Effector CD8-positive, alpha-beta T cell (primary cell): ENCODE data around the gene GFRA1.

Source experiments
- DNase-seq: peaks from one replicate; lab custom pipeline; 2025; lab: John Stamatoyannopoulos, UW

The GFRA1 gene

DNA sequence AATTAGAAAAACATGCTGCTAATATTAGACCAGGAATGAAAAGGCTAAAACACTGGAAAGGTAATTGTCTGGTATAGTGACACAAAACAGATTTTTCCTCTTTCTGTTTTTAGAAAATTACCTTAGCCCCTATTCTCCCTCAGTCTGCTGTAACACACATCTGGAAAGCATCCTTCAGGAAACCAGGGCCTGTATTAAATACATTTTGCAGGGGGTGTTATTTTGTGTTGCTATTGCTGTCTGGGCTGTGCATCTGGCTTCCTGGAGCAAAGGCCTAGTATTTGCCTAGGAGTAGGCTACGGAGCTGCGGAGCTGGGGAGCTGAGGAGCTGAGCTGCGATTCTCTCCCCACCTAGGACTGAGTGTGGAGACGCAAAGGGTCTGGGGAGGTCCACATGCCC is 169.3 kb downstream of the GFRA1 start:
- no peak for DNase-seq

DNA sequence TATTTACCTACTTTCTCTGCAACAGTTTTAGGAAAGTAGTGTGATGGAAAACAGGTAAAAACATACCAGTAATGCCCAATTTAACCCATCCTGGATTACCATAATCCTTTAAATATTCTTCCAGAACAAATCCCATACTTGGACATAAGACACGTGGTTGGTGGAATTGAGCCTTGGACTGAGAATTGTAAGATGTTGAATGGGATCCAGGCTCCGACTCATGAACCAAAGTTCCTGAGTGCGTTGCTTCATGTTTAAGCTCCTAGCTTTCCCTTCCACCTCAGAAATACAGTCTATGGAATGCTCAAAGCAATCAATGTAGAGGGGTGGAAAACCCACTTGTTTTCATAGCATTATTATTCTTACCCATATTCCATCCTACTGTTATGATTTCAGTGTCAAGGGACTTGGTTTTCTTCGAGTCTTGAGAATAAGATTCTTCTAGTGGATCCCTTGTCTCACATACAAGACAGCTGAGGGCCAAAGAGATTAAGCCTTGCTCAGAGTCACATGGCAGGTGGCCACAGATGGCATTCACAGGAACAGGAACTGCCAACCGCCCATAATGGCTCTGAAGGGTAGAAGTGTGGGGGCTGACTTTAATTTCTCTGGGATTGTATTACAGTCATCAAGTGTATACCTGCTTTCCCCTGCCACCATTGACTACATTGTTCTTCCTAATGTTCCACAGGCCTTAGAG is 171.2 kb downstream of the GFRA1 start:
- DNase-seq = no peak

DNA sequence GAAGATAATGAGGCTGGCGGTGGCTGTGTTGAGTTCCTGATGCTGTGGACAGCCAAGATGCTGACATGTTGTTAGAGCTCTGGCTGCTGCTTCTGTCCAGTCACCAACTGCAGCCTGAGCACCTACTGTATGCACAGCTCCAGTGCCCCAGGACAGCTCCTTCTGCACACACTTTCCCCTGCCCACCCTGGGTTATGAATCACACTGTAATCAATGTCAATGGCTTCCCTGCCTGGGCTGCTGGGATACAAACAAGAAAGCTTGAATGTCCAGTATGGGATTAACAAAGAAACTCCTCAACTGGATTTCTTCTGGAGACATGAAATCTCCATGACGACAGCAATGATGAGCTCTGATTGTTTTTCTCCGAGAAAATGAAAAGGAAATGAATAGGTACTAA is 172.0 kb downstream of the GFRA1 start:
- DNase-seq = no peak

DNA sequence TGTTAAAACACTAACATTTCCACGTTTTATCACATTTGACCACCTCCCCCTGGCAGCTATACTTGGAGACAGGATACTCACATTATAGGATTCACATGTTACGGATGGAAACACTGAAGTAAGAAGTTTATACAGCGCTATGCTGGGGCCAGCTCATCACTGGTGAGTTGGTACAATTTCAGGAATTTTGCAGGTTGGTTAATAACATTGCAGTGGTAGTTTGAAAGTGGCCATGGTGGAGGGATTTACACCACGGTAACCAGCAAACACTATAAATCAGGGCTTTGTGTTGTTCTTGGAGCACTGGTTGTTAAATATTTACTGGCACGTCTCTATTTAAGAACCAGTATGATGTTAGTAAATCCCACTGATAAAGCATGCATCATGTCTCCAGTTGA is 174.0 kb downstream of the GFRA1 start:
- no peak for DNase-seq

DNA sequence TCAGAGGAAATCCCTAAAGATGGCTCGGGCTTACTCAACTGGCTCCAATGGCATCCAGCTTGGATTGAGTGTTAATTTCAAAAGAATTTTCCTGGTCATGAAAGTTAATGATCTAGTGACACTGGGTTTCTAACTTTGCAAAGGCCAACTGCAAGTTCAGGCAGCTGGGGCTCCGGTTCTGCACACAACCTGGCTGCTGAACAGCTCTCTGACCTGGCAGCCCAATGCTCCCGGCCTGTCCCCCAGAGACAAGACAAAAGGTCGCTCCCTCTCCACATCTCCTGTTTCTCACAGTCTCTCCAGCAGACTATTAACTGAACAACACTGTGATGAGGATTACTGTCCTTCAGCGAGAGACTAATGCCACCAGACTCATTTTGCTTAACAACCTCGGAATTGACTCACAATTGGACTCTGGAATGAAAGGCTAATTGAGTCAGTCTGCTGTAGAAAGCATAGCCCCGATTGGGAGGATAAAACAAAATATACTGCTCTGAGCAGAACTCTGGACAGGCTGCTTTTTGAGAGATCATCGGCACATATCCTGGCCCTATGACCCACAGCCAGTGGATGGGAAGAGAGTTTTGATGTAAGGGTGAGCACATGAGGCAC is 174.5 kb downstream of the GFRA1 start:
- no peak for DNase-seq

DNA sequence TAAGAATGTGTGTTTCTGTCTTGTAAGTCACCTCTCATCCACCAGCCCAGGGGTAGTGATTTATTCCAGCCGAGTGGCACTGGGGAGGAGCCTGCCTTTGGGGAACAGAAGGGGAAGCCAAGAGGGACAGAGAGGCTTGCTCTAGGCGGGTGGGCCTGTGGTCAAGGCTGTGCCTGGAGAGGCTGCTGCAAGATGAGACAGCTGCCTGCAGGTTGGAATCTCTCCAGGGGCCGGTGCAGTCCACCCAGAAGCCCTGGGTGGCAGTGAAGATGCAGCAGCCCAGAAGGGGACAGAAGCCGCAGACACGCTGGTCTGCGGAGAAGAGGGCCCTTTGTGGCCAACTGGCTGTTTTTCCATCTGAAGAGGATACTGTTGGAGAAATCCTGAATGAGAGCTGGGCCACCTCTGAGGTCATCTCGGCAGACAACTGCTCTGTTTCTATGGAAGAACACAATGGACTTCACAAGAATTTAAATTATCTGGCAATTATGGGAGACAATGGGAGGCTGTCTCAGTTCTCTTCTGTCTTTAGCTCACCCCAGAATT is 175.7 kb downstream of the GFRA1 start:
- no peak for DNase-seq

DNA sequence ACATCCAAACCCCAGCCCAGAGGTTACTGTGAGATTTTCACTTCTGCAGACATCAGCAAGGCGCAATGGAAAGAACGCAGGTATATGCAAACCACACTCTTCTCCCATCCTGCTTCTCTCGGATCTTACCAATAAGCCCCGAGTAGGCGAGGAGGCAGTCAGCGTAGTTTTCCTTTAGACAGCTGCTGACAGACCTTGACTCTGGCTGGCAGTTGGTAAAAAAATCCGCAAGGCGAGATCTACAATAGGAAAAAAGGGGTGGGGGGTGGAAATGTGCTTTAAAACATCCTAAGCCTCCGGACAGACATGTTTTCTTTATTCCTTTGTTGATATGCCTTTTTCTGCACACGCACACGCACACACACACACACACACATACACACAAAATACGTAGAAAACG is 176.5 kb downstream of the GFRA1 start:
- no peak for DNase-seq

DNA sequence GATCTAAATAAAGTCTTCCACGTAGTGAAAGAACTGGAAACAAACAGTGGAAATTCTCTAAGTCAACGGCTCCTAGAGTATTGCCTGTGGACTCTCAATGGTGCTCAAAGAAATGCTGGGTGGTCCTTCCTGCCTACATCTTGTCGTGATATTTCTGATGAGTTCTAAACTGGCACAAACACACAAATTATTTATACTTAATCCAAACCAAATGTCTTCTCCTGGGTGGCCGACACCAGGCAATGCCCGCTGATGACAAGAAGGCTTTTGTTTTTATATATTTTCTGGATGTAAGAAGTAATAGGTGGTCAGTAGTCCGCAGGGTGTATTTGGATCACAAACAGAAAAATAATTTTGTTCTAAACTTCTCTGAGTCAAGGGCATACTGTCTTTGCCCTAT is 178.7 kb downstream of the GFRA1 start:
- no peak for DNase-seq

DNA sequence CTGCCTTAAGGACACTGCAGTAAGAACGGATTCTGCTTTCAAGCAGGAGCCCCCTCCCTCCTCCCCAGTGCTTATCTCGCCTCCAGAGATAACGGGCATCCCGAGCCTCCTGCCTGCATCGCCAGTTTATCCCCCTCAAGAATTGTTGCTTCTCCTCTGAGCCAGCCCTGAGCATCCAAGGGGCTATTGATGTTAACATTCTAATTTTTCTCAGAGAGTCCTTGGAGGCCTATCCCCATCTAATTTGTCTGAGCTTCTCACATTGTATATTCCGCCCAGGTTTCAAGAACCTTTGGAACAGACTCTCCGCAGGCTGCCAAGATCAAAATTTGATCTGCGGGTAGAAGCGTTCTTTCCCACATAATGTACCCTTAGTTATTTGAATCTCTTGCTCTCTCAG is 180.0 kb downstream of the GFRA1 start:
- DNase-seq = no peak

DNA sequence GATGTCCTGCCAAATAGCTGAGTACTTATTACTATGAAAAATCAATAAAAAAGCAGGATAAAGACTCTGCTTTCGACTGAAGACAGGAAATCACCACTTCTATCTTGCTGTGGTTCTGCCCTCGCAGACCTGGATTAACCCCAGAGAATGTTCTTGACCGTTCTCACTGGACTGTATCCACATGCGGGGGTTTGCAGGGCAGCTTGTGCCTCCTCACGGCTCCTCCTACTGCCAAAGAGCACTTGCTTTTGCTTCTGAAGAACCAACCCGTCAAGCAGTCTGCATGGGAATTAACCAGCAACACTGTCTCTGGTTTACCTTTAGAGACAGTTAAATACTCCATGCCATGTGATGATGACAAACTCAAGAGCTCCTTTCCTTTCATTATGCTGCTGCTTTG is 184.0 kb downstream of the GFRA1 start:
- DNase-seq = no peak

DNA sequence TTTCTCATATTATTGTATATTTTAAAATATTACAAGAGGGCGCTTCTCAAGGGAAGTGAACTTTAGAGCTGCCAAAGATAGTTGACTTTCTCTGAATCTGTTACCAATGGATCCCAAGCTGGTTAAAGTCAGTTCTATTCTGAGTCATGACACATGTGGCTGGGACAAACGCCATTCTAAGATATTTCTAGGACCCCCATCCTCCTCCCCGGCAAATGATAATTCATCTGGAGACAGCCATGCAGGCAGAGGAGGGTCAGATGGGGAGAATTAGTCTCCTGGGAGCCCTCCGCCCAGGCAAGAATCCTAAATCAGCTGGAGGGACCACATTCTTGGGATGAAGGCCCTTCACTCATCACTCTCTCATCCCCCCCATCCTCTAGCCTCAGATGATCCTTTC is 187.7 kb downstream of the GFRA1 start:
- DNase-seq = no peak

DNA sequence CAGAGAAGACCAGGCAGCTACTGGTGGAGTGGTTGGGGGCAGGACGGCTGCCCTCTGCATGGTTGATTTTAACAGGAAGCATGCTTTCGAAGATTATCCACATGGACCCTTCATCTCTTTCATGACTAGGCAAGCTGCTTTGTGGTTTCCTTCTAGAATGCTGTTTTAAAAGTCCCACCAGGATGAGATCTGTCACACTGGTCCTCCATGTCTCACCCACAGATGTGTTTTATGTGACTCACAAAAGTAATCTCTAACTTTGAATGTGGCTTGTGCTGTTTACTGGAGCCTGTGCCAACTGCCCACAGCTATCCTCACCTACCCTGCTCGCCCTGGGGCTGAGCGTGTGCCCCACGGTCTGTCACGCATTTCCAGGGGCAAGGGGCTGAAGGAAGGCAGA is 188.8 kb downstream of the GFRA1 start:
- no peak for DNase-seq

DNA sequence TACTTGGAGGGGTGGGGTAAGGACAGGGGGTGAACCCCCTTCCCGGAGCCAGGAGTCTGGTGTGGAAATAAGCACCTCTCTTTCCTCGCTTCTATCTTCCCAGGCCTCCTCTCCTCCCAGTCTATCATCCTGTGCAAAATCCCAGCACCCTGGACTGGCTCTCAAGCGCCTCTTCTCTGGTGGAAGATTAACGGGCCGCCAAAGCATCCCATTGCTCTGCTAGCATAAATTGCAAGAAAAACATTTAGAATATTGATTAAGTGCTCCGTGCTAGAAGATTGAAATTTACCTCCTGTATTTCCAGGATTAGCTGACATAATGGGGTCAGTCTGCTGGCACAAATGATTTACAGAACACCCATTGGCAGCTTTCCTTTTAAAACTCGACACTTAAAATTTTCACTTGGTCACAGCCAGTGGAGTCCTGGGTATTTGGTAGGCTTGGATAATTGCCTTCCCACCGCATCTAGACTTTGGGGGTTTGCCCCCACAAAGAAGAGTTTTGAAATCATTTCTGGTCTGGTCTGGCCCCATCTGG is 189.7 kb downstream of the GFRA1 start:
- DNase-seq = no peak

DNA sequence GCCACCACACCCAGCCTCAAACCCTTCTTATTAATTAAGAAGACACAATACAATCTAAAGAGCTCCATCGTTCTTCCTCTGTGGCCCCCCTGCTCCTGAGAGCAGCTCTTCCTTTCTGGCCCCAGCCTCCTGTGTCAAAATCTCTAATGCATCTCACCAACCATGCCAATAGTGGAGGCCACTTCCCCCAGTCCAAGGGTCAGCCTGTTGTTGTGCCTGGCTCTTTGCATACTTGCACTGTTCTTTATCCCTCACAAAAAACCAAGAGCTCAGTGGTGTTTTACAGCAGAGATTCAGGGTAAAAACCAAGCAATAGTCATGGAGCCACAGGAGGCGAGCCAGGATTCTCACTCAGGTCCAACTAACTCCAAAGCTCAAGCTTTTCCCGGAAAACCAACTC is 190.2 kb downstream of the GFRA1 start:
- DNase-seq = no peak

DNA sequence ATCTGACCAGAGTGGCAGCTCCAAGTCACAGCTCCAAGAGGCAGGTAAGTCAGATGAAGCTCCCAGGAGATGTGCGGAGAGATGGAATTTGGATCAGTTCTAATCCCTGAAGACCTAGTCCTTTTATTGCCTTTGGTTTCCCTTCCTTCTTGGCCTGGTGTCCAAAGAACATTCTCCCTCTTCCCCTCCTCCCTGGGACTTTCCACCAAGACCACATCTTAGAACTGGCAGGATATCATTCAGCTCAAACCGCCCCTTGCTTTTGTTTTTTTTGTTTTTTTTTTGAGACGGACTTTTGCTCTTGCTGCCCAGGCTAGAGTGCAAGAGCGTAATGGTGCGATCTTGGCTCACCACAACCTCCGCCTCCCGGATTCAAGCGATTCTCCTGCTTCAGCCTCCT is 190.8 kb downstream of the GFRA1 start:
- no peak for DNase-seq

DNA sequence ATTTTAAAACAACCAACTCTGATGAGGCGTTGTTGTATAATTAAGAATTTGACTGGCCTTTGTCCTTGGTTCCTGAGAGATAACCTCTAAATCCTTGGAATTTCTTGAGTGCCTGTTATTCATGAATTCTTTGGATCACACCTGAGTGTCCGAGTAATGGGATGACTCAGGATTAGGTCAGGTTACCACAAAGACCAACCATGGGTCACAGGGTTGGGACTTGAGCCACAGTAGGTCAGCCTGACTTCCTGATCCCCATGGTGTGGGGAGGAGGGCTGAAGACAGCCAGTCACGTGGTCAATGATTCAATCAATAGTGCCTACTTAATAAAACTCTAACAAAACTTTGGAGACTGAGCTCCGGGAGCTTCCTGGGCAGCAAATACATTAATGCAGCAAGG is 192.5 kb downstream of the GFRA1 start:
- no peak for DNase-seq

DNA sequence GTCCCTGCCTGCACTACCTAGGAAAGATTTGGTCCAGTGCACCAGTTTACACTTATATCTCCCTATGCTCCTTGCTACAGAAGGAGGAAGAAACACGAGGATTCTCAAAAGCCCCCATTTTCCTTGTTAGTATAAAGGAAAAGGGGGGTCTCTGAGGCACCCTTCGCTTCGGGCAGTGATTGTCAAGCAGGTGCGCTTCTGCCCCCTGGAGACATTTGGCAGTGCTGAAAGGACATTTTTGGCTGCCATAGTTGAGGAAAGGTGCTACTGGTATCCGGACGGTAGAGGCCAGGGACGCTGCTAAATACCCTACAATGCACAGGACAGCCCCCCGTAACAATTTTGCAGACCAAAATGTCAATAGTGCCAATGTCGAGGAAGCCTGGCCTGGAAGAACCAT is 193.7 kb downstream of the GFRA1 start:
- DNase-seq = no peak

DNA sequence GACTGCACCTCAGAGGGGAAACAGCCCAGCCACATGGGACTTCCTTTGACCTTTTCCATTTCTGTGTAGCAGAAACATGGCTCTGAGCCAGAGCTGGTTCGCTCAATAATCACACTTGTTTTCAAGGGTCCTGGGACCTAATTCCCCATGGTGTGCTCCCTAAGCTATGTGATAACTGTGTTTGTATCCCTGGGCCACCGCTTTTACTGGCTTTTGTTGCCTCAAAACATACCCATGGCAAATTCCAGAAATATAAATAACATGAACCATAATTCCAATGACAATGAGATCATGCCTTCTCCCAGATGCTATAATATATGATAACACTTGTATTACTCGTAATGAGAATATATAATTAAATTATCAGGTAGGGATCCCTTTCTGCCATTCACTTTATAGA is 196.4 kb downstream of the GFRA1 start:
- no peak for DNase-seq

DNA sequence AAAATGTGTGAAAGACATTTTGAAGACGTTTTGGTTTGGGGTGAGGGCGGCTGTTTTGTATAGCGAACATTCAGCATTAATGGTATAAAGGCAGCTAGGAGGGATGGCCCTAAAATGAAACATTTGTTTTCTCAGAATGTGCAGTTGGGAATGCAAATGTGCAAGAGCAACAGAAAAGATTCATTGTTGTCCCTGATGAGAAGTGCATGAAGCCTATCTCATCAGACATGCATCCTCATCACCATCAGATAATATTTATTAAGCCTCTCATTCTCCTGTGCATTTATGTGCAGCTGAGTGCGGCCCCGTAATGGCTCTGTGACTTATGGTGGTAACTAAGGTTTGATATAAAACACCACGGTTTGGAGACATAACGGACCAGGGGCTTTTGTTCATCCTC is 199.5 kb downstream of the GFRA1 start:
- no peak for DNase-seq

DNA sequence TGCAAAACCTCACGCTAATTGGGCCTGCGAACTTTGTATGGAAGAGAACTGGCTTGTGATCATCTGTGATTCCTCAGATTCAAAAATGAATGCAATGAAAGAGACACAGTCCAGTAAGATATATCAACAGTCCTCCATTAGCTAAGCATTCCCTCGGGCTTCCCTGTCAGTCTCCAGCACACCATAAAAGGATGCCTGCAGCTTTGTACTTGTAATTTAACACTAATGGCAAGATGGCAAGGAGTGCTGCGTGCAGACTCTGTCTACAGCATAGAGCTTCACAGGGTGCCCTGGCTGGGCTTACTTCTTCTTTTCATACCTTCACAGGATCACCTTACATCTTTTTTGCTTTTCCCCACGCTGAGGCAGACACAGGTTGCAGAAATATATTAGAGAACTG is 200.0 kb downstream of the GFRA1 start:
- no peak for DNase-seq

DNA sequence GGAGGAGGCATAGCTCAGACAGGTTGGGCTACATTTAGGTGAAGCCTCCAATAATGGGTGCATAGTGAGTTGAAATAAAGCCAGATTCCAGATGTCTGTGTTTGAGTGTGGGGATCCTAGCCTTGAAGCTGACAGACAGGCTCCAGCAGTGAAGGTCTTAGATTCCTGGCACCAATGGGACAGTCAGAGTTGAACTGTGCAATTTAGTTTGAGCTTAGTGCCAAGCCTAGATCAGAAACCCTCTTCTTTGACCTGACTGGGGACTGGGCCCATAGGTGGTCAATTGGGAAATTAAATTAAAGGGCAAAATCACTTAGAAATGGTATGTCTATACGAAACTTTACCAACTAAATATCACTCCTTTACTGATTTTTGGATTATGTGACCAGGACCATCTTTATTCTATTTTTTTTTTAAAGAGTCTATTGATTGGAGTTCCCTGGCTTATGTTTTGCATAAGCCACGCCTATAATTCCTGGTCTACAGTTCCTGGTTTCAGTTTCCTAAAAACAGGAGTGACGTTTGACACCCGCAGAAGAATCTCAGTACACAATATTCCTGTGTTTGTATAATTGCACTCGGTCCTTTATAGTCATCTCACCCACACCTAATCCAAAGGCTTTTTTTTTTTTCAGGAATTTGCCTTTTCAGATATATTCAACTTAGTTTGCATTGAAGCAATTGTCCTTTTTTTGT is 201.4 kb downstream of the GFRA1 start:
- no peak for DNase-seq

DNA sequence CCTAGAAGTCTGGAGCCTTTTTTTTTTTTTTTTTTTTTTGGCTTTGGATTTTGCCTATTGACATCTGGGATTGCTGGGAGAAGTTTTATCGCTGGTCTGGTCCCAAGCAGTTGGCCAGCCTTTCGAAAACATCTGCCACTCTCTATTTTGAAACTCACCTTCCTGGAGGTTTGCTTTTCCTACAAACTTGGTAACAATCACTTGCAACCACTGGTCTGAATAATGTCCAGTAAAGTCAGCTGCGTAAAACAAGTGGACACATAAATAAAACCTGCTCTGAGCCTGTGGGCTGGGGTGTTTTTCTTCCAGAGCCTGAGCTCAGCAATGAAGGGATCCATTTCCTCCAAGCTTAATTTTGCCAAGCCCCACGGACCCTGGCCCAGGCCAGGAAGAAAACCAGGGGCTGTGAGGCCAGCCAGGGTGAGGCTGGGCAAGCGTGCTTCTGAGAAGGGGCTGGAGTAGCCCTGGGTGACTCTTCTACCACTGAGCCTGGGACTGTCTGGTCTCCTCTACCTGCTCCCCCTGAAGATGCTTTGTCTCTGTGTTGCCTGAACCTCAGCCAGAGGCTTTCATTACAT is 202.2 kb downstream of the GFRA1 start:
- no peak for DNase-seq

DNA sequence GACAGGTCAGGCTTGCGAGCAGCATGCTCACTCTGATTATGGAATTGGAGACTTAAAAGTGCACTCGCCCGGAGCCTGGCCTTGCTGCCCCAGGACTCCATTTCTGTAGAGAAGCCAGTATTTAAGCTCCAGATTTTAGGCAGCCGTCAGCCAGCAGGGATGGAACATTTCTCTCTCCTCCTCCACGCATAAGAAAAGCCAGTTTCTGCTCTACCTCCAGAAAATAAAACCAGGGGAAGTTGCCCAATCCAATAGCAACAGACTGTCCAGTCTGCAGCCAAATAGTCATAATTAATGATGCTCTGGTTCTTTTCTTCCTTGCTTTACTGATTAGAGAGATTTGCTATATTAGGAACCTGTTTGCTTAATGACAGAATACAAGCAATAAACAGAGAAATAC is 203.2 kb downstream of the GFRA1 start:
- no peak for DNase-seq
